ENCODE measurements around the gene APBA2.

APBA2 gene

DNA sequence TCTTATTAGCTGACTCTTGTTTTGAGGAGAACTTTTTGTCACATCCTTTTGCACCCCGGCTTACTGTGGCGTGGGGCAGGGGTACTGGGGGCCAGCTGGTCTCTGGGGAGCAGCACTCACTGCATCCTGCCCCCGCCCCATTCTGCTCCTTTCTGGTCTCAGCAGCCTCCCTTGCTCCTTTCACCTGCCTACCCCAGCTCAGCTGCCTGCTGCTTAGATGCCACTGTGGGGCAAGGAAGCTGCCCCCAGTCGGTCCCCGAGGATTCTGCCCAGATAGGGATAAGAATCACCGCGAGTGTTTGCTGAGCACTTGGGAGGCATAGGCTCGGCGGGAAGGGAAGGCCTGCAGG is 32.0 kb downstream of the APBA2 start:
- DNase-seq = no peak

GRCh38 chr15:28918141-28918983 is 32.6 kb downstream of the APBA2 start:
- DNase-seq = no peak

DNA sequence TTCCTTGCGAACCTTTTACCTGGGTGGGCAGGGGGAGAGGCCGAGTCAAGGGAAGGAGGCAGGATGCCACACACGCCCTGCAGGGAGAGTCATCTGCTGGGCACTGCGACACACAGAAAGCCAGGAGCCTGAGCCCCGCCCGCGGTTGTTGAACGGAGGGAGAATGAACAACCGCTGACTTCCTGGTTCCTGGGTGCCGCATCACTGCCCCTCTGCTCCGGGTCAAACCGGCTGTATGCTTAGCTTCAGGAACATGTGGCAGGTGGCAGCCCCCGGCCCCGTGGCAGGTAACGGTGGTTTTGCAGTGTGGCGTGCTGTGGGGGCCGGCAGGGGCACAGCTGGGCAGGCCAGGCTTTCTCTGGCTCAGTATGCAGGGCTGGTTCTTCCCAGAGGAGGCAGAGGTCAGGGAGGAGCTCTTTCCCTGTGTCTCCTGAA is 33.4 kb downstream of the APBA2 start:
- DNase-seq = no peak

- no peak for DNase-seq
Measured at GRCh38 chr15:28919679-28920655, 34.2 kb downstream of the APBA2 start.

DNA sequence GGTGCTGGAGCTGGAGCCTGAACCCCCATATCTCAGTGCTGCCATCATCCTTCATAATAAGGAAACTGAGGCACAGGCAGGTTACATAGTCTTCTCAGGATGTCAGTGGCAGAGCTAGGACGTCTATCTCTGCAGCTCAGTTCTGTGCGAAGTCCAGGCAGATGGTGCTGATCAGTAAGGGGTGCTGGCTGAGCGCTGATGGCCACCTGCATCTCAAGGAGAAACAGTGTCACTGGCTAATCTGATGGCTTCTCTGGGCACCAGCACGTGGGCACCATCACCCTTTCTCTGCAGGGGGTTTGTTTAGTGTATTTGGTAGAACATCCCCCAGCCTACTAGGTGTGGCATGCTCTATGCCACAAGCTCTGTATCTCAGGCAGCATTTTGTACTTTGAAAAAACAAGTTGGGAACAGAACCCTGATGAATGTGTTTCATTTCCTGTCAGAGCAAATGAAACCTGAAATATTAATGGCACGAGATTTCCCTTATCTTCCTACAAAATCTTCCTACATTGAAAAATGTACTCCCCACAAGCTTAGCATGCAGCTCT is 35.1 kb downstream of the APBA2 start:
- DNase-seq = no peak

DNA sequence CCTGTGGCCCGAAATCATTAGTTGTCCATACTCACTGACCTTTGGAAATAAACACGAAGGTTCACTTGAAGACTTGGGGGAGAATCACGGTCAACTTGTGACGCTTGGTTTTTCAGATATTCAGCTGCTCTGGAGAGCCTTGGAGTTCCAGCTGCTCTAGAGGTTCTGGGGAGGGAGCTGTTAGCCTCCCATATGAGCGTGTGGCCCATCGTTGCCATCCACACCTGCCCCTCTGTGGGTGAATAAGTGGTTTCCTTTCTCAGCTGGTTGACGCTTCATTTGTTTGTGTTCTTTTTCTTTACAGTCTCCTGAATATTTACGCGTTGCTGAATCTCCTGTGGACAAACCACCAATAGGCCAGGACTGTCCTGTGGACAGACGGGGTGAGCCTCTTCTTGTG is 35.6 kb downstream of the APBA2 start:
- DNase-seq = no peak

- DNase-seq = no peak
Measured at GRCh38 chr15:28921919-28922706, 36.3 kb downstream of the APBA2 start.

DNA sequence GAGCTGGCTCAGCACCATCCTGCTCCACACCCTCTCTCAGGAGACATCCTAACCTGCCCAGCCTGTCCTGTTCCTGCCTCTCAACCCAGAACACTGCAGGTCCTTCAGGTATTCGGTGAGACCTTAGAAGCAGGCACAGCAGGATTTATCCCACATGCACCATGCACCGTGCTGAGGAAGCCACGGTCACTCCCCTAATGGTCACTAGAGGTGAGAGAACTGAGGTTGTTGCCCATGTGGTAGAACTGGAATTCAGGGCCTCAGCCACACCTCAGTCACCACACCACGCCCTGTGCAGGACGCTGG is 36.9 kb downstream of the APBA2 start:
- no peak for DNase-seq

- DNase-seq = no peak
Measured at GRCh38 chr15:28923726-28924280, 38.0 kb downstream of the APBA2 start.

DNA sequence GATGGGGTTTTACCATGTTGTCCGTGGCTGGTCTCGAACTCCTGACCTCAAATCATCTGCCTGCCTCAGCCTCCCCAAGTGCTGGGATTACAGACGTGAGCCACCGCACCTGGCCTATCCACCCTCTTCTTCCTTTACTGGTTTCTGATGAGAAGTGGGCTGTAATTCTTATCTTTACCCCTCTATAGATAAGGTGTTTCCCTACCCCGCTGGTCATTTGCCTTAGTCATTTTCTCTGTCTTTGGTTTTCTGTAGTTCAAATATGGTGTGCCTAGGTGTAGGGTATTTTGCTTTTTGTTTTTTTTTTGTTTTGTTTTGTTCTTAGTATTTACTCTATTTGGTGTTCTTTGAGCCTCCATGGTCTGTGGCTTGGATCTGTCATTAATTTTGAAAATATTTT is 41.3 kb downstream of the APBA2 start:
- no peak for DNase-seq

DNA sequence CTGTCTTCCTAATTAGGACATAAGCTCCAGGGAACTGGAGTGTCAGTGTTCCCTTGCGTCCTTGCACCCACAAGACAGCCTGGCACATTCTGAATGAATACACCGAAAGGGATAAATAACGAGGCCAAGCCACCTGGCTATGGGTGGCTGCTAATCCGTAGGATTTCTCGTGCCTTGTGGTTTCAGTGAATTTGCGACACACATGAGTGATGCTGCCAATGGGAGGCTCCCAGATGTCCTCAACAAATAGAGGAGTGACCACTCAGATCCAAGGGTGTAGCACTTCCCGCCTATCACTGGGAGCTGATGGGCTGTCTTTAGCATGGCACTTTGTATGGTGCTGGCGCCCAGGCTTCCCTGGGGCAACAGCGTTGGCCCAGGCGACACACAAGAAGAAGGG is 43.4 kb downstream of the APBA2 start:
- DNase-seq = no peak

GRCh38 chr15:28930011-28930410 is 44.2 kb downstream of the APBA2 start:
- DNase-seq = no peak

DNA sequence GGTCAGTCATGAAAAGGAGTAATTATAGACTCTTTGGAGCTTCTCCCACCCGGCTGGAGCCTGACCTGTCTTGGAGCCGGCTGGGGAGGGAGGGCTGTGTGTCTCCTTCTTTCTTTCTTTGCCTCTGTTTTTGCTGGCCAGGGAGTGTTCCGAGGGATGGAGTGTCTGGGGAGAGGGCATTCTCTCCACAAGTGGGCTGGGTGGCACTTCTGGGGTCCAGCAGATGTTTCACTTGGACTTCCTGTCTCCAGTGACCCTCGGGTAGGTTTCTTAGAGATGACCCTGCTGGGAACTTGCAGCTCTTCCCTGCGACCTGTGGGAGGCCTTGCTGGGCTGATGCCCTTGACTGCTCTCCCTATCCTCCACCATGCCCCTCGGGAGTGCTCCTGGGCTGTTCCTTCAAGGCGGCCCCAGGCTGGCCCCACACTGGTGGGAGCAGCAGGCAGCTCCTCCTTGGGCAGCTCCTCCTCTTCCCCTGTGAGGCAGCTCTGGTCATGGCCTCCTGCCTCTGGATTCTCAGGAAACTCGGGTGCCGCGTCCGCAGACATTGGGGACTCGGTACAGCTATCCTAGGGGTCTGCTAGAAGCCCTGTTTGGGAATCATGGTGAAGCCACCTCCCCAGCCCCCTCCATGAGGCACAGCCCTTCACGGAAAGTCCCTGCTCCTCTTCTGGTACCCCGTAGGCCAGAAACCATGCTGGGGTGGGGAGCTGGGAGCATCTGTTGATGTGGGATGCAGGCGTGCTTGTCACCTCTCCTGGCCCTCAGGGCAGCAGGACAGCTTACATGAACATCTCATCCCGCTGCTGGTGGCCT is 44.9 kb downstream of the APBA2 start:
- DNase-seq = no peak

GRCh38 chr15:28931828-28932227 is 46.1 kb downstream of the APBA2 start:
- no peak for DNase-seq

- DNase-seq = no peak
Measured at GRCh38 chr15:28932361-28932760, 46.6 kb downstream of the APBA2 start.

DNA sequence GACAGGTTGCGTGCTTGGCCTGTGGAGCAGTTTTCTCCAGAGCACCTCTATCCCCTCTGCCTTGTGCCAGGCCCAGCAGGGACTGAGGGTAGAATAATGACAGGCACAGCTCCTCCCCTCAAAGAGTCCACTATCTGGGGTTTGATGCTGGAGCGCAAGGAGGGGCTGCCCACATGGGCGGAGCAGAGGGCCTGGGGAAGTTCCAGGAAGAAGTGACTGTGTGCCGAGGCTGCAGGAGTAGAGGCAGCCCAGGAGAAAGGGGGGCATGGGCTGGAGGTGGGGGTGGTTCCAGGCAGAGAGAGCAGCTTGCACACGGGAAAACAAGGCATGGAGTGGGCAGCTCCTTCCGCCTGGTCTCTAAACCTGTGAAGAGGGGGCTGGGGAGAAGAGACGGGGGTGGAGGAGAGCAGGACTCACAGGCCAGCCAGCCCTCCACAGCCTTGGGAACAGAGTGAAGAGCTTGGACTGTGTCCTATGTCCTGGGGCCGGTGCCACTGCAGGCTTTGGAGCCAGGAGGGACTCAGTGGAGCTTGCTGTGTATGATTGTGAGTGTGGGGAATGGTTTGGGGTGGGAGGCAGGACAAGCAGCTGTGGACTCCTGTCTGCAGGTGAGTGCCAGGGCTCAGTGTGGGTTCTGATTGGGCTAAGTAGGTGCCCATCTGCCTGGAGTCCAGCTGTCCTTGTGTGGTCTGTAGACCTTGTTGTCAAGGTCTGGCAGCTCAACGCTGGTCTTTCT is 48.1 kb downstream of the APBA2 start:
- no peak for DNase-seq

DNA sequence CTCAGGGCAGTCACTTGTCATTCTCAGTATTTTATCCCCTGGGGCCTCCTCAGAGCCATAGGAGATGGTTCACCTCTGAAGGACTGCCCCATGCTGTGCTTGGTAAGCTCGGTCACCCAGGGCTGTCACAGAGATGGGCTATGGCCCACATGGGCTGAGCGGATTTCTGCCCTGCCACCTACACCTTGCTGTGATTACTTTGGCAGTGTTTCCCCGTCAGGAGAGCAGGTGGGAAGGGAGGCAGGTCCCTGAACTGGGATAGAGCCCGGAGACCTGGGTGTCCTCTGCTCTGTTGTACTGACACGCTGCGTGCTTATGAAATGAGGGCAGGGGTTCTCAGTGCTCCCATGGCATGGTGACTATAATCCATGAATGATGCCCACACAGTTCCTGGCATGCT is 48.9 kb downstream of the APBA2 start:
- DNase-seq = no peak

DNA sequence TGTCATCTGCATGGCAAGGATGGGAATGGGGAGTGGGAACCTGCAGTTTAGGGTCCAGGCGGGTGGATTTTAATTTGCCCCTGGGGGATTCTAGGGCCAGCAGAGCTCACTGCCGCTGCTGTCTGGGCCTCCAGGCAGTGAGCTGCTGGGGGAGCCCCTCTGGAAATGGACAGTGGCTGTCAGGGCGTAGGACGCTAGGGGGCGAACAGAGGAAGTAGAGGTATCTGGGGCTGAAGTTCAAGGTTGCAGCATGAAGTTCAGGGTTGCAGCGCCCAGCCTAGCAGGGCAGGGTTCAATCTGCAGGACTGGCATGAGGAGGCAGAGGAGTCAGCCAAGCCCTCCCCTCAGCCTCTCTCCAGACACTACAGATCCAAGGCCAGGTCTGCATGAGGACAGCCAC is 49.5 kb downstream of the APBA2 start:
- no peak for DNase-seq

DNA sequence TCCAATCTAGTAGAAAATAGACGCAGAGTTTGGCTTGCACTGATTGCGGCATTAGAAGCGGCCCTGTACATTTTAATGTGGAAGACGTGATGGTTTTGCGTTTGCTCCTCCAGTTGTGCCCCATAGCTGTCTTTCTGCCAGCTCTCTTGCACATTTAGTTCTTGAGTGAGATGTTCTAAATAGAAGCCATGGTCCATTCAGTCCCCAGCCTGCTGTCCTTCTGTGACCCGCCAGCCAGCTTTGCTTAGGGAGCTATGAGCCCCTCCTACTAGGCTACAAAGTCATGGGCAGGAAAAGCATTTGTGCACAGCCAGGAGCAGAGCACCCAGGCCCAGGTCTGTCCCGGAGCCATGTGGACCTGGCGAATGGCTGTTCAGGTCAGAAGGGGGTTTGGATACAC is 50.3 kb downstream of the APBA2 start:
- DNase-seq = no peak

DNA sequence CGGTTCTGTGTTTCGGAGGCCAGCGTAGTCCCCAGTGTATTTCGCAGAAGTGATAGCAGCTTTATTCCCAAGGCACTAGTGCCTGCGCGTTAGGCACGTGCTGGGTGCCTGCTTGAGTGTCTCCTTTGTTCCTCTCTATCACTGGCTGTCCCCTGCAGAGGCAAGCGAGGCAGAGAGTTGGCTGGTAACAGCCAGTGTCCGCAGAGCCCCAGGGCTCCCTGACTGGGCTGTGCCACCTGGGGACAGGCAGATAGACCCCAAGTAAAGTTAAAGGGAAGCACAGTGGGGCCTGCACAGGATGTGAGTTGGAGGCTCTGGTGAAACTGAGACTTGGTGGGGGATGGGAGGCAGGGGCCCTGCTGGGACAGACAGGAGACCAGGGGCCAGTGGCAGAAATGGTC is 50.7 kb downstream of the APBA2 start:
- DNase-seq = no peak

DNA sequence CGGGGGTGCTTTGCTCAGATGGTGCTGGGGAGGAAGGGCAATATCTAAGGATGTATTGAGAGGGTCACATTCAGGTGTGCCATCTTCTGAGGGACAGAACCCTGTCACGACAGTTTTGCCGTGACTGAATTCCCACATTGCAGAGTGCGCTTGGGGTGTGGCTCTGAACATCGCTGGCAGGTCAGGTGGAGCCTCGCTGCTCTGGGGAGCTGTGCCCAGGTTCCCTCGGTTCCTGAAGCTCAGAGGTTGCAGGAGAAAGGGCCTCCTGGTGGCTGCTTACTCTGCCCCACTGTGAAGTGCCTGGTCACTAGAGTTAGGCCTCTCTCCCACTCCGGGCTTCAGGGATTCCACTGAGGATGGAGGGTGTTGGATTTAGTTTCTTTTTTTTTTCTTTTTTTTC is 51.5 kb downstream of the APBA2 start:
- DNase-seq = no peak
